Measurements from ENCODE around the gene JPH2. TPM values are rescaled to one million over a fixed set of nuclear protein-coding genes. Genes with fewer than 3 reads are reported as not detected.
A peak's percentile ranks its signal among the peaks of the same experiment; 100 is the strongest.

JPH2 gene
- total and polyA plus RNA-seq, 2 of the 4 experiments (the other 2 are of a cell fraction) = 0.44 to 0.54 TPM

- H2AK9ac ChIP-seq (replicated peaks; ENCODE audit: low read depth, low read length, poor library complexity) = peak overlapping the region; percentile 50
- no peak overlapping the region for H2BK120ac ChIP-seq (ENCODE audit: low read depth, low read length)
- H2BK15ac ChIP-seq (ENCODE audit: low read depth, low read length) = no peak overlapping the region
- no peak overlapping the region for H4K91ac ChIP-seq (ENCODE audit: insufficient read depth, low read depth, low read length)
- H3K9ac ChIP-seq (ENCODE audit: low read depth, low read length) = no peak overlapping the region
- H2AK5ac ChIP-seq (ENCODE audit: low read depth, low read length) = no peak overlapping the region
- peaks cover 4% of the 10 kb centered on the region for H3K4me1 ChIP-seq (ENCODE audit: control insufficient read depth, insufficient read depth, low read length)
- peaks cover 11% of the 10 kb centered on the region for H3K9me1 ChIP-seq (ENCODE audit: insufficient read depth, low read length)
- no peaks in the 10 kb centered on the region for H3K9me3 ChIP-seq (ENCODE audit: control insufficient read depth, insufficient read depth, low read length)
- H4K20me1 ChIP-seq (ENCODE audit: insufficient read depth, low read length) = no peaks in the 10 kb centered on the region
- H2BK5ac ChIP-seq (ENCODE audit: low read depth, low read length, poor library complexity, severe bottlenecking) = no peak overlapping the region
- ChIA-PET CTCF (no interaction called here), POLR2A (ENCODE audit: unreplicated experiment) (no interaction called here)
- H3K4me3 ChIP-seq (ENCODE audit: insufficient read depth, low read depth, low read length) = no peak overlapping the region
- intact Hi-C loops (cut with micrococcal nuclease) (loop anchor here (10.0 kb wide), 1 partner anchor 126 kb away; no protein-coding TSS in a partner anchor), dilution Hi-C loops (cut with HindIII; ENCODE audit: low sequenced_read_pairs, unreplicated experiment) (no loop called here), in situ Hi-C loops (cut with MboI; ENCODE audit: low sequenced_read_pairs) (no loop called here)
- TF ChIP-seq CEBPB (IDR thresholded peaks at IDR 0.05; ENCODE audit: low read depth, low read length) (no peak), BHLHE40 (IDR thresholded peaks at IDR 0.05; ENCODE audit: low read depth, low read length) (no peak), CHD1 (IDR thresholded peaks at IDR 0.05; ENCODE audit: low read depth, low read length) (no peak), RAD21 (IDR thresholded peaks at IDR 0.05; ENCODE audit: low read length) (no peak), POLR2A (IDR thresholded peaks at IDR 0.05; ENCODE audit: low read depth, low read length) (no peak), NFE2L2 (IDR thresholded peaks at IDR 0.05; ENCODE audit: low read depth, low read length) (no peak), CTCF (conservative IDR thresholded peaks at IDR 0.05; ENCODE audit: low read depth, low read length) (no peak), ELK1 (IDR thresholded peaks at IDR 0.05; ENCODE audit: borderline replicate concordance, low read depth, low read length) (no peak), MAFK (IDR thresholded peaks at IDR 0.05; ENCODE audit: low read depth, low read length) (no peak), RCOR1 (IDR thresholded peaks at IDR 0.05; ENCODE audit: insufficient replicate concordance, low read length) (no peak)
- peaks cover 13% of the 10 kb centered on the region; the same call in 1 of the 2 replicates for H3K36me3 ChIP-seq (ENCODE audit: control insufficient read depth, insufficient read depth, low read length)
- no peak overlapping the region for H2BK20ac ChIP-seq (ENCODE audit: low read depth, low read length)
- H3K23ac ChIP-seq (ENCODE audit: low read depth, low read length) = no peak overlapping the region
- no peak overlapping the region for H3K4ac ChIP-seq (ENCODE audit: low read depth, low read length)
- no peak overlapping the region for H3K4me2 ChIP-seq (ENCODE audit: low read depth, low read length)
- no peak overlapping the region for H3K27ac ChIP-seq (ENCODE audit: insufficient read depth, low read length)
- BruUV-seq (replicated peaks) = no TSS peak
- no peak overlapping the region for H2AFZ ChIP-seq (replicated peaks; ENCODE audit: low read length, poor library complexity)
- ATAC-seq (ENCODE audit: low read depth) (no peak), DNase-seq (no peak)
- no peak overlapping the region for H4K8ac ChIP-seq (ENCODE audit: low read depth in 2 of 2, low read length in 2 of 2)
- no peaks in the 10 kb centered on the region for H3K27me3 ChIP-seq (ENCODE audit: control insufficient read depth, insufficient read depth, low read length)
- H3K14ac ChIP-seq (replicated peaks; ENCODE audit: low read depth, low read length) = no peak overlapping the region
- 89% methylated on average over 7 of the region's 10 CpGs; no CpG with 5 or more reads in 1 of the 2 experiments for WGBS, 2 experiments (ENCODE audit: extremely low coverage in 2 of 2, insufficient read length in 1 of 2)
- no peaks in the 10 kb centered on the region for H3K79me1 ChIP-seq (ENCODE audit: low read depth in 1 of 2, low read length in 2 of 2)
- H3K18ac ChIP-seq (ENCODE audit: low read depth, low read length) = no peak overlapping the region
- H3K56ac ChIP-seq (ENCODE audit: extremely low read depth, insufficient read depth, low read length) = no peak overlapping the region
- no peak overlapping the region for H4K5ac ChIP-seq (ENCODE audit: low read depth, low read length)
Measured at GRCh38 chr20:44071057-44071456, 115.9 kb downstream of the JPH2 start.
